DOHH2 (cell line): Measurements from ENCODE around the gene RBBP6.

Experiments used
- H3F3A ChIP-seq: fragments of 200-600 bp; sonication (generic), shearing (Covaris generic); 2 replicates; pipeline ENCODE4 v1.6.0; 2016; ENCODE audit warnings: antibody characterized with exemption, mild to moderate bottlenecking; ENCODE audit not compliant: control insufficient read depth, insufficient read depth
- H3K27ac ChIP-seq: fragments of 200-600 bp; sonication (generic); 2 replicates; pipeline ENCODE4 v1.5.1; 2014; ENCODE audit warnings: low read depth, mild to moderate bottlenecking, low read length, moderate library complexity
- H3K27me3 ChIP-seq: fragments of 200-600 bp; sonication (generic); 2 replicates; pipeline ENCODE4 v1.6.1; 2014; ENCODE audit warnings: mild to moderate bottlenecking, low read length, mixed read lengths; ENCODE audit not compliant: control insufficient read depth
- H3K36me3 ChIP-seq: fragments of 200-600 bp; sonication (generic); 2 replicates; pipeline ENCODE4 v1.6.1; 2014; ENCODE audit warnings: mild to moderate bottlenecking, low read length, moderate library complexity, mixed read lengths; ENCODE audit not compliant: control insufficient read depth
- H3K4me1 ChIP-seq: fragments of 200-600 bp; sonication (generic); 2 replicates; pipeline ENCODE4 v1.6.1; 2014; ENCODE audit warnings: mild to moderate bottlenecking, low read length, mixed read lengths; ENCODE audit not compliant: control insufficient read depth
- H3K4me2 ChIP-seq: fragments of 200-600 bp; sonication (generic); 2 replicates; pipeline ENCODE4 v1.6.0; 2014; ENCODE audit warnings: mild to moderate bottlenecking, low read length, moderate library complexity
- H3K4me3 ChIP-seq: fragments of 200-600 bp; sonication (generic); 2 replicates; pipeline ENCODE4 v1.5.1; 2014; ENCODE audit warnings: mild to moderate bottlenecking, low read length, mixed read lengths
- H3K79me2 ChIP-seq: fragments of 200-600 bp; sonication (generic); 2 replicates; pipeline ENCODE4 v1.6.1; 2014; ENCODE audit warnings: mild to moderate bottlenecking, low read length, mixed read lengths; ENCODE audit not compliant: control insufficient read depth
- H3K9me2 ChIP-seq: fragments of 200-600 bp; sonication (generic); replicated peaks from 2 replicates; pipeline ENCODE4 v1.6.1; 2014; ENCODE audit warnings: mild to moderate bottlenecking, low read length, mixed read lengths; ENCODE audit not compliant: control insufficient read depth
- H3K9me3 ChIP-seq: fragments of 200-600 bp; sonication (generic); 2 replicates; pipeline ENCODE4 v1.6.1; 2014; ENCODE audit warnings: antibody characterized with exemption, low read length, mixed read lengths; ENCODE audit not compliant: control insufficient read depth, insufficient read depth
- H4K20me1 ChIP-seq: fragments of 200-600 bp; sonication (generic); 2 replicates; pipeline ENCODE4 v1.6.0; 2014; ENCODE audit warnings: low read depth, mild to moderate bottlenecking, antibody characterized with exemption, low read length, moderate library complexity; ENCODE audit not compliant: control insufficient read depth, insufficient read depth
- EZH2phosphoT487 ChIP-seq: fragments of 200-600 bp; sonication (generic); IDR thresholded peaks from 2 replicates; pipeline ENCODE4 v1.6.1; 2017; ENCODE audit warnings: borderline replicate concordance, mild to moderate bottlenecking, antibody characterized with exemption, low read length, moderate library complexity, mixed read lengths
- TF ChIP-seq, protein P1 (sequence below): fragments of 200-600 bp; sonication (generic); IDR thresholded peaks from one replicate; pipeline ENCODE4 v1.5.1; 2014; ENCODE audit warnings: antibody characterized with exemption, mild to moderate bottlenecking, low read depth, low read length; ENCODE audit not compliant: poor library complexity, severe bottlenecking

Gene RBBP6

DNA sequence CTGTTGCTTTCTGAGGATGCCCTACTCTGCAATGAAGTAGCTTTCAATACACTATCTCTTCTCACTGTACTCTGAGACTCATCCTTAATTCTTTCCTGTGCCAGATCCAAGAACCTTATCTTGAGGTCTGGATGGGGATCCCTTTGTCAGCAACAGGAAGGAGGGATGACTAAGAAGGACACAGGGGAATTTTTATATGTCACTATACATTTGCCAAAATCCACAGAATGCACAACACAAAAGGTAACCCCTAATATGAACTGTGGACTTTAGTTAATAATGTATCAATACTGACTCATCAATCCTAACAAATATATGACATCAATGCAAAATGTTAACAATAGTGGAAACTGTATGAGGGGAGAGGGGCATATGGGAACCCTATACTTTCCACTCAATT lies 4.7 kb upstream of the RBBP6 start:
- H3K4me1 ChIP-seq: peaks cover 9% of the 10 kb centered on the region
- H3K9me2 ChIP-seq: no peaks in the 10 kb centered on the region
- H3K36me3 ChIP-seq: peaks cover 2% of the 10 kb centered on the region; the same call in 1 of the 2 replicates
- H3K79me2 ChIP-seq: peaks cover 2% of the 10 kb centered on the region
- no peak overlapping the region for H3K4me2 ChIP-seq
- H4K20me1 ChIP-seq: no peaks in the 10 kb centered on the region
- no peaks in the 10 kb centered on the region for H3F3A ChIP-seq
- H3K27me3 ChIP-seq: peaks cover 10% of the 10 kb centered on the region; the same call in 1 of the 2 replicates
- TF ChIP-seq, protein P1, sequence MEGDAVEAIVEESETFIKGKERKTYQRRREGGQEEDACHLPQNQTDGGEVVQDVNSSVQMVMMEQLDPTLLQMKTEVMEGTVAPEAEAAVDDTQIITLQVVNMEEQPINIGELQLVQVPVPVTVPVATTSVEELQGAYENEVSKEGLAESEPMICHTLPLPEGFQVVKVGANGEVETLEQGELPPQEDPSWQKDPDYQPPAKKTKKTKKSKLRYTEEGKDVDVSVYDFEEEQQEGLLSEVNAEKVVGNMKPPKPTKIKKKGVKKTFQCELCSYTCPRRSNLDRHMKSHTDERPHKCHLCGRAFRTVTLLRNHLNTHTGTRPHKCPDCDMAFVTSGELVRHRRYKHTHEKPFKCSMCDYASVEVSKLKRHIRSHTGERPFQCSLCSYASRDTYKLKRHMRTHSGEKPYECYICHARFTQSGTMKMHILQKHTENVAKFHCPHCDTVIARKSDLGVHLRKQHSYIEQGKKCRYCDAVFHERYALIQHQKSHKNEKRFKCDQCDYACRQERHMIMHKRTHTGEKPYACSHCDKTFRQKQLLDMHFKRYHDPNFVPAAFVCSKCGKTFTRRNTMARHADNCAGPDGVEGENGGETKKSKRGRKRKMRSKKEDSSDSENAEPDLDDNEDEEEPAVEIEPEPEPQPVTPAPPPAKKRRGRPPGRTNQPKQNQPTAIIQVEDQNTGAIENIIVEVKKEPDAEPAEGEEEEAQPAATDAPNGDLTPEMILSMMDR: no peak
- no peak for TF ChIP-seq EZH2phosphoT487
- no peak overlapping the region for H3K27ac ChIP-seq
- H3K9me3 ChIP-seq: no peaks in the 10 kb centered on the region
- no peak overlapping the region for H3K4me3 ChIP-seq

DNA sequence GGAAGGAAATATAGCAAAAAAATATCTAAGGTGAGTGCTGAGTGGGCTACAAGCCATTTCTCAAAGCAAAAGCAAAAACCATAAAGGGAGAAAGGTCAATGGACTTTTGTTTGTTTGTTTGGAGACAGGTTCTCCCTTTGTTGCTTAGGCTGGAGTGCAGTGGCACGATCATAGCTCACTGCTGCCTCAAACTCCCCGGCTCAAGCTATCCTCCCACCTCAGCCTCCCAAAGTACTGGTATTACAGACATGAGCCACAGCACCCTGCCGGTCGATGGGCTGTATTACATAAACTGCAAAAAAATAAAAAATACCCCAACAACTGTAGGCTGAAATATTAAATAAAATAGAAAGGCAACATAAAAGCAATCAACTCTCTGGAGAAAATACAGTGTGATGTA lies 3.5 kb upstream of the RBBP6 start:
- H3K36me3 ChIP-seq: peaks cover 14% of the 10 kb centered on the region
- no peaks in the 10 kb centered on the region for H3K9me3 ChIP-seq
- no peaks in the 10 kb centered on the region for H3F3A ChIP-seq
- H3K4me1 ChIP-seq: peaks cover 9% of the 10 kb centered on the region
- no peak overlapping the region for H3K27ac ChIP-seq
- H4K20me1 ChIP-seq: no peaks in the 10 kb centered on the region; the same call in 1 of the 2 replicates
- peaks cover 10% of the 10 kb centered on the region; the same call in 1 of the 2 replicates for H3K27me3 ChIP-seq
- no peak for TF ChIP-seq EZH2phosphoT487
- TF ChIP-seq, protein P1: no peak
- H3K79me2 ChIP-seq: peaks cover 14% of the 10 kb centered on the region
- H3K4me3 ChIP-seq: no peak overlapping the region
- no peak overlapping the region for H3K4me2 ChIP-seq
- H3K9me2 ChIP-seq: no peaks in the 10 kb centered on the region

DNA sequence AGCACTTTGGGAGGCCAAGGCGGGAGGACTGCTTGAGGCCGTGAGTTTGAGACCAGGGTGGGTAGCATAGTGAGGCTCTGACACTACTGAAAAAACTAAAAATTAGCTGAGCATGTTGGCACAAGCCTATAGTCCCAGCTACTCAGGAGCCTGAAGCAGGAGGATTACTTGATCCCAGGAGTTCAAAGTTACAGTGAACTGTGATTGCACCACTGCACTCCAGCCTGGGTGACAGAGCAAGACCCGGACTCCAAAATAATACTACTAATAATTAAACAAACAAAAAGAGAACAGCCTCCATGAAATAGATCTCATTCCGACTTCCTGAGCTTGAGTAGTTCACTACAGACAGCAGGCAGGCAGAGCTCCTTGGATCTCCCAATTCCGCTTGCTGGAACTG lies 2.7 kb upstream of the RBBP6 start:
- TF ChIP-seq, protein P1: no peak
- no peak for TF ChIP-seq EZH2phosphoT487
- H3K9me3 ChIP-seq: no peaks in the 10 kb centered on the region
- H3K9me2 ChIP-seq: no peaks in the 10 kb centered on the region
- H3K27me3 ChIP-seq: peaks cover 10% of the 10 kb centered on the region; the same call in 1 of the 2 replicates
- H4K20me1 ChIP-seq: peaks cover 7% of the 10 kb centered on the region
- no peaks in the 10 kb centered on the region for H3F3A ChIP-seq
- peaks cover 11% of the 10 kb centered on the region for H3K4me1 ChIP-seq
- no peak overlapping the region for H3K4me3 ChIP-seq
- H3K4me2 ChIP-seq: no peak overlapping the region
- peaks cover 23% of the 10 kb centered on the region for H3K79me2 ChIP-seq
- H3K36me3 ChIP-seq: peaks cover 22% of the 10 kb centered on the region
- H3K27ac ChIP-seq: no peak overlapping the region
